ENCODE measurements around the gene CDK3. TPM values are rescaled to one million over a fixed set of nuclear protein-coding genes. Genes with fewer than 3 reads are reported as not detected.

The CDK3 gene
- 1.2 and 1.4 TPM in 2 replicates for total RNA-seq (ENCODE audit: low replicate concordance)

DNA sequence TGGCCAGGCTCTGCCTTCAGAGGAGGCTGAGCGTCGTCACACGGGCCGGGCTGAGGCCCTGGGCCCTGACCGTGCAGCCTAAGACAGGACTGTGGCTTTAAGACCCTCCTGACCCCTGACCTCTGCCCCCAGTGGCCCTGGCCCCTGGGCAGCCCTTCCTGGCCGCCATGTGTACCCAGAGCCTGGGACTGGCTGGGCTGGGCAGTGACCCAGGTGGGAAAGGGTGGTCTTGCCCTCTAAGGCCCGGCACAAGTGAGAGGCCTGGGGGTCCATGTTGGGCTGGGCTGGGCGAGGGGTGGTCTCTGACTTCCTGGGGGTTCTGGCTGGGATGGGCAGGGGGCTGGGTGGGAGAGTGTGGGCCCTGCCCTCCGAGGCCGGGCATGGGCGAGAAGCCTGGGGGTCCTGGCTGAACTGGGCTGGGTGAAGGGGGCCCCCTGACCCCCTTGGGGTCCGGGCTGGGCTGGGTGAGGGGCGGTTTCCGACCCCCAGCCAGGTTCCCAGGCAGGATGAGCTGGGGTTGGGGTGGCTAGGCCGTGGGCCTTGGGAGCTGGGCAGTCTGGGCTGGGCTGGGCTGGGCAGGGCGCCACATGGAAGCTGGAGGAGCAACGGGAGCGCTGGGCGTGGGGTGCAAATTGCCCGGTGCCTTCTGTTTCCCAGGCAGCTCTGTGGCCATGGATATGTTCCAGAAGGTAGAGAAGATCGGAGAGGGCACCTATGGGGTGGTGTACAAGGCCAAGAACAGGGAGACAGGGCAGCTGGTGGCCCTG, at the start of gene CDK3:
TSS of gene CDK3 (plus strand) at position 101 of the 767 bp plus-strand sequence. CDS start at position 672, 571 bp downstream.

DNA sequence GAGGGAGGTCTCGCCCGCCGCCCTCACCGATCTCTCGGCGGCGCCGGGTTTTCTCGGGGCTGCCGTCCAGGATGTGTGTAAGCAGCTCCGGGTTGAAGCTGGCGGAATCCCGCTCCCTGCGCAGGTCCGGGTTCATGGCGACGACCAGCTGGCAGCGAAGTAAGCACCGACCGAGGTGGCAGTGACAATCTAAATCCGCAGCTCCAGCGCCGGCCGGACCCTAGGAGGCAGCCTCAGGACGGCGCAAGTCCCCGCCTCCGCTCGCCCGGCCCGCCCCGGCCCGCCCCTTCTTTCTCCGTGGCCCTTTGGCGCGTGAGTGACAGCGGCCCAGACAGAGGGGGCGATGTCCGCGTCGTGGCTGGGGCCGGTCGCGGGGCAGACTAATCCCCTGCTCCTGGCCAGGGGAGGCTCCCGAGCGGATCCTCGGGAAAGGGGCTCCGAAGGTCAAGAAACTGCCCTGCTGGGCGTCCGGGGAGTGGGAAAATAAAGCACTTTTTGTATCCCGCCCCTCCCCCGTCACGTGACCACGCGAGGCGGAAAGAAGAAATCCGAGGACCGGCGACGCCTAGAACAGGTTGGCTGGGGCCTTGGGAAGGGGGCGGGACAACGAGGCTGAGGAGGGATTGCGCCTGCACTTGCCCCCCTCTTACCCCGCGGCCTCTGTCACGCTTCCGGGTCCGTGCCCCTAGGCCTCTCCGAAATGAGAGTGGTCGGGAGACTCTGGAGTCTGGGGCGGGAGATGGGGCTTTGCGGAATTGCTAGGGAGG, 21.5 kb upstream of the CDK3 start, which contains the start of the genes ACOX1 and TEN1:
TSS of gene ACOX1 (minus strand) at position 229 of the 767 bp plus-strand sequence. CDS start at position 136, 93 bp downstream.
TSS of gene TEN1 (plus strand) at position 303 of the 767 bp plus-strand sequence. CDS start 6,953 bp downstream, outside the sequence.

DNA sequence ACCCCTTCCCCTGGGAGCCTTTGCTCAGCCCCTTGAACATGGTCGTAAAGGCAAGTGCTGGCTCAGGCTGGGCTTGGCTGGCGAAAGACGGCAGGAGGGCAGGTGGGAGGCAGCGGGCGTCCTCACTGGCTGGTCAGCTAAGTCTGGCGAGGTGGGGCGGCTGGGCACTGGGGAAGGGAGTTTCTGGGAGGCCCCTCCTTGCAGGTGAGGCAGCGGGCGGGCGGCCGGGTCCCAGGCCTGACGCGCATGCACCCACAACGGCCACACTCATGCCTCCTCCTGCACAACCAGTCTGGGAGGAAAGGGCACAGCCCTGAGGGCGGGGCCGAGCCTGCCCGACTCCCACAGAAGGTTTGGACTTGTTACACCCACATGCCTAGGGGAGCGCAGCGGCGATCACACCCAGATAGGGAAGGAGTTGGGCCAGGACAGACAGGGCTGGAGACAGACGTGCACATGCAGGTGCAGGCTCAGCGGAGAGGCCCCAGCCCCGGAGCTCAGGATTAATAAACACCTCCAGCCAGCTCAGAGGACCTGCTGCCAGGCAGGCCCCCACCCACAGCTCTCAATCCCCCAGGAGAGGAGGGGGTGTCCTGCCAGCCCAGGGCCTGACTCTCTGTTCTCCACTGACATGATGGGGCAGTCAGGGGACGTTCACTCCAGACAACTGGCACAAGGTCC, 26.6 kb downstream of the CDK3 start, which contains the start of gene EVPL:
TSS of gene EVPL (minus strand) at position 148 of the 681 bp plus-strand sequence. CDS start at position 40, 108 bp downstream.

Other genes with a start within 250 kb of the CDK3 start
- gene GALK1, start 235.7 kb upstream of the CDK3 start, total RNA-seq (ENCODE audit: low replicate concordance): 47.5 and 59.7 TPM in 2 replicates
- gene UNK, start 216.0 kb upstream of the CDK3 start, total RNA-seq (ENCODE audit: low replicate concordance): 9.6 and 10.4 TPM in 2 replicates
- 0.30 and 0.82 TPM in 2 replicates for gene UNC13D, start 156.5 kb upstream of the CDK3 start, total RNA-seq (ENCODE audit: low replicate concordance)
- 21.3 TPM in 2 replicates for gene WBP2, start 145.5 kb upstream of the CDK3 start, total RNA-seq (ENCODE audit: low replicate concordance)
- gene TRIM47, start 122.3 kb upstream of the CDK3 start, total RNA-seq (ENCODE audit: low replicate concordance): 17.4 and 21.2 TPM in 2 replicates
- gene TRIM65, start 103.9 kb upstream of the CDK3 start, total RNA-seq (ENCODE audit: low replicate concordance): 6.0 and 19.2 TPM in 2 replicates
- 22.0 and 27.7 TPM in 2 replicates for gene MRPL38, start 96.0 kb upstream of the CDK3 start, total RNA-seq (ENCODE audit: low replicate concordance)
- gene FBF1, start 59.8 kb upstream of the CDK3 start, total RNA-seq (ENCODE audit: low replicate concordance): 7.9 and 15.8 TPM in 2 replicates
- gene ACOX1, start 21.7 kb upstream of the CDK3 start, total RNA-seq (ENCODE audit: low replicate concordance): 58.5 and 155 TPM in 2 replicates
- gene TEN1, start 21.6 kb upstream of the CDK3 start, total RNA-seq (ENCODE audit: low replicate concordance): 11.1 and 22.9 TPM in 2 replicates
- not detected in 2 replicates for gene EVPL, start 26.5 kb downstream of the CDK3 start, total RNA-seq (ENCODE audit: low replicate concordance)
- 21.1 and 33.0 TPM in 2 replicates for gene SRP68, start 71.7 kb downstream of the CDK3 start, total RNA-seq (ENCODE audit: low replicate concordance)
- not detected in 2 replicates for gene GALR2, start 73.9 kb downstream of the CDK3 start, total RNA-seq (ENCODE audit: low replicate concordance)
- gene ZACN, start 78.3 kb downstream of the CDK3 start, total RNA-seq (ENCODE audit: low replicate concordance): not detected in 2 replicates
- gene EXOC7, start 102.9 kb downstream of the CDK3 start, total RNA-seq (ENCODE audit: low replicate concordance): 82.0 and 180 TPM in 2 replicates
- not detected in 2 replicates for gene FOXJ1, start 140.4 kb downstream of the CDK3 start, total RNA-seq (ENCODE audit: low replicate concordance)
- gene RNF157, start 239.6 kb downstream of the CDK3 start, total RNA-seq (ENCODE audit: low replicate concordance): 2.3 TPM in 1 of 2 replicates, not detected in the other

Measured in smooth muscle cell of the coronary artery (primary cell).